Measurements from ENCODE around the gene TMEM131. TPM values are rescaled to one million over a fixed set of nuclear protein-coding genes. Genes with fewer than 3 reads are reported as not detected.
A peak's percentile ranks its signal among the peaks of the same experiment; 100 is the strongest.

TMEM131 gene
- total RNA-seq, 1 donor from 2014 or later = 43.9 TPM

GRCh38 chr2:97718942-97719341, 276.8 kb downstream of the TMEM131 start:
- no peaks in the 10 kb centered on the region for H3K36me3 Mint-ChIP-seq (ENCODE audit: low read depth)

GRCh38 chr2:97718051-97718882, 277.5 kb downstream of the TMEM131 start:
- DNase-seq (ENCODE audit: low read depth, low spot score) = no peak
- H3K27ac Mint-ChIP-seq (ENCODE audit: unreplicated experiment) = no peak overlapping the region
- H3K36me3 Mint-ChIP-seq (ENCODE audit: low read depth) = no peaks in the 10 kb centered on the region
- H3K4me1 Mint-ChIP-seq = peaks cover 19% of the 10 kb centered on the region
- no peaks in the 10 kb centered on the region for H3K27me3 Mint-ChIP-seq (ENCODE audit: low read depth)
- H3K4me3 Mint-ChIP-seq = no peak overlapping the region
- H3K9me3 Mint-ChIP-seq = no peaks in the 10 kb centered on the region
- TF ChIP-seq, protein P1, sequence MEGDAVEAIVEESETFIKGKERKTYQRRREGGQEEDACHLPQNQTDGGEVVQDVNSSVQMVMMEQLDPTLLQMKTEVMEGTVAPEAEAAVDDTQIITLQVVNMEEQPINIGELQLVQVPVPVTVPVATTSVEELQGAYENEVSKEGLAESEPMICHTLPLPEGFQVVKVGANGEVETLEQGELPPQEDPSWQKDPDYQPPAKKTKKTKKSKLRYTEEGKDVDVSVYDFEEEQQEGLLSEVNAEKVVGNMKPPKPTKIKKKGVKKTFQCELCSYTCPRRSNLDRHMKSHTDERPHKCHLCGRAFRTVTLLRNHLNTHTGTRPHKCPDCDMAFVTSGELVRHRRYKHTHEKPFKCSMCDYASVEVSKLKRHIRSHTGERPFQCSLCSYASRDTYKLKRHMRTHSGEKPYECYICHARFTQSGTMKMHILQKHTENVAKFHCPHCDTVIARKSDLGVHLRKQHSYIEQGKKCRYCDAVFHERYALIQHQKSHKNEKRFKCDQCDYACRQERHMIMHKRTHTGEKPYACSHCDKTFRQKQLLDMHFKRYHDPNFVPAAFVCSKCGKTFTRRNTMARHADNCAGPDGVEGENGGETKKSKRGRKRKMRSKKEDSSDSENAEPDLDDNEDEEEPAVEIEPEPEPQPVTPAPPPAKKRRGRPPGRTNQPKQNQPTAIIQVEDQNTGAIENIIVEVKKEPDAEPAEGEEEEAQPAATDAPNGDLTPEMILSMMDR (conservative IDR thresholded peaks at IDR 0.05) = no peak

More at GRCh38 chr2:97718942-97719341, 276.8 kb downstream of the TMEM131 start:
- TF ChIP-seq, protein P1 (conservative IDR thresholded peaks at IDR 0.05) = no peak
- no peak for DNase-seq (ENCODE audit: low read depth, low spot score)
- H3K27ac Mint-ChIP-seq (ENCODE audit: unreplicated experiment) = peak overlapping the region; percentile 60
- H3K4me1 Mint-ChIP-seq = peaks cover 19% of the 10 kb centered on the region
- no peaks in the 10 kb centered on the region for H3K27me3 Mint-ChIP-seq (ENCODE audit: low read depth)
- no peaks in the 10 kb centered on the region for H3K9me3 Mint-ChIP-seq
- H3K4me3 Mint-ChIP-seq = no peak overlapping the region

DNA sequence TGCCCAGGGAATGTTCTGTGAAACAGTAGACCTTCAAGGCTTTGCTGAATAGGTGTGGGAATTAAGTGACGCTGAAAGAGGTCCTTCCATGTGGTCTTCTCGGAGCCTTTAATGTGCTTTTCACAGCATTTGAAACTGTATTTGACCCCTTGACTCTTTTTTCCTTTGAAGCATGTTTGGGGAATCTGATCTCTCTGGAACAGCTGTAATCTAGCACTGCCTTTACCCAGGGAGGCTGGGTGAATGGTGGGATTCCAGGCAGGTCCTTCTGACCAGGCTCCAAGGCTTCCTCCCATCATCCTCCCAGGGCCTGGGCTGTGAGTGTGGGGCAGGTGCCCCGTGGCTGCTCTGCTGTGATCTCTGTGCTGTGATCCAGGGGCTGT, 278.1 kb downstream of the TMEM131 start:
- TF ChIP-seq, protein P1 (conservative IDR thresholded peaks at IDR 0.05) = no peak
- H3K27me3 Mint-ChIP-seq (ENCODE audit: low read depth) = no peaks in the 10 kb centered on the region
- H3K9me3 Mint-ChIP-seq = no peaks in the 10 kb centered on the region
- H3K36me3 Mint-ChIP-seq (ENCODE audit: low read depth) = no peaks in the 10 kb centered on the region
- H3K4me1 Mint-ChIP-seq = peaks cover 19% of the 10 kb centered on the region
- H3K4me3 Mint-ChIP-seq = no peak overlapping the region
- no peak overlapping the region for H3K27ac Mint-ChIP-seq (ENCODE audit: unreplicated experiment)
- no peak for DNase-seq (ENCODE audit: low read depth, low spot score)

GRCh38 chr2:97716695-97717612, 278.8 kb downstream of the TMEM131 start:
- Mint-ChIP-seq H3K27ac (ENCODE audit: unreplicated experiment) (peak overlapping the region; percentile 93), H3K4me1 (peaks cover 19% of the 10 kb centered on the region), H3K9me3 (no peaks in the 10 kb centered on the region), H3K4me3 (no peak overlapping the region), H3K27me3 (ENCODE audit: low read depth) (no peaks in the 10 kb centered on the region), H3K36me3 (ENCODE audit: low read depth) (no peaks in the 10 kb centered on the region)
- no peak for DNase-seq (ENCODE audit: low read depth, low spot score)
- TF ChIP-seq, protein P1 (conservative IDR thresholded peaks at IDR 0.05) = no peak

DNA sequence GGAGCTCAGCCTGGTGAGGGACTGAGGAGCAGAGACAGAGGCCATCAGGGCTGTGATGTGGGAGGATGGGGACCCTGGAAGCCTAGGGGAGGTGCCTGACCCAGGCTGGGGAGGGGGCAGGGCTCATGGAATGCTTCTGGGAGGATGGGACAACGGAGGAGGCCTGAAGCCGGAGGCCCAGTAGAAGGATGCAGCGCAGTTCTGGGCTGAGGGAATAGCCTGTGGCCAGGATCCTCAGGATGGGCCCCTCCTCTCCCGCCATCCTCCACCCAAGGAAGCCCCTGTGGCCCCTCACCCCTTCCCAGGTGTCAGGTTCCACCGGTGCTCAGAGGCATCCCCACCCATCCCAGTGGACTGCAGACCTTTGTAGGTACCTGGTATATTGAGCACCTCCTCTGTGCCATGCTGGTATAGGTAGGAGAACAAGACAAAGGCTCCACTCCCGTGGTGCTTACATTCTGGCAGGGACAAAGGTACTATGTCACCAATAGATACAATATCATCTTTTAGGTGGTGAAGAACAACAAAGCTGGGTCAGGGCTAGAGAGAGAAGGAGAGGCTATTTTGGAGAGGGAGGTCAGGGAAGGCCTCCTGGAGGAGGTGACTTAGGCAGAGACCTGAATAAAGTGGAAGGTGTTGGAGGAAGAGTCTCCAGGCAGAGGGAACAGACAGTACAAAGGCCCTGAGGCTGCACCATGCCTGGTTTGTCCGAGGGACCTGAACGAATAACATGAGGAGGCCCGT, 279.6 kb downstream of the TMEM131 start:
- Mint-ChIP-seq H3K4me1 (peaks cover 18% of the 10 kb centered on the region), H3K9me3 (no peaks in the 10 kb centered on the region), H3K27ac (ENCODE audit: unreplicated experiment) (peak overlapping the region; percentile 1), H3K36me3 (ENCODE audit: low read depth) (no peaks in the 10 kb centered on the region), H3K27me3 (ENCODE audit: low read depth) (no peaks in the 10 kb centered on the region), H3K4me3 (no peak overlapping the region)
- TF ChIP-seq, protein P1 (conservative IDR thresholded peaks at IDR 0.05) = no peak
- DNase-seq (ENCODE audit: low read depth, low spot score) = no peak

Measured in neural crest cell (in vitro differentiated cells).